NB4 (cell line): Measurements from ENCODE around the gene DENND5B.

Source experiments
- CTCF ChIP-seq: IDR thresholded peaks from one replicate; pipeline ENCODE4 v1.5.1; 2012; ENCODE audit warnings: low read depth, low read length
- TF ChIP-seq, protein P1 (sequence below): IDR thresholded peaks from 2 replicates; pipeline ENCODE4 v1.6.1; 2011; ENCODE audit warnings: low read depth, low read length

DNA sequence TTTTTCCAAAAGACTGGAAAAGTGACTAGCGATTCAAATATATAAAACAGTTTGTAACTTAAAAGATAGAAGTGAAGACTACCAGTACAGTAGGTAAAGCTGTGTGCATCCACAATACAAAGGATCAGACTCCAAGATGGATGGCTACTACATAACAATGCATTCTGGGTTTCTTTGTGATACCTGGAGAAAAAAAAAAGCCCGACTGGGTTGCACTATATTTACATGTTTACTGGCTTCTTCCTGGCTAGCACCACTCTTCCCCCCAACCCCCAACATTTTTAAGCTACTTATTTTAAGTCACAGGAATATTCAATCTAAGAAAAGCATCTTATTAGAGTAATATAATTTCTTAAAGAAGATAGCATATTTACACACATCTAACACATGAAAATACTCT lies 203.9 kb downstream of the DENND5B start:
- no peak for TF ChIP-seq CTCF
- TF ChIP-seq, protein P1, sequence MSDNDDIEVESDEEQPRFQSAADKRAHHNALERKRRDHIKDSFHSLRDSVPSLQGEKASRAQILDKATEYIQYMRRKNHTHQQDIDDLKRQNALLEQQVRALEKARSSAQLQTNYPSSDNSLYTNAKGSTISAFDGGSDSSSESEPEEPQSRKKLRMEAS, result no peak
